WERI-Rb-1 (cell line): Measurements from ENCODE around the gene APBB1IP.

ENCODE experiments used
- DNase-seq: peaks from one replicate; pipeline ENCODE4 v3.0.0-alpha.2; 2020
- H3K27ac ChIP-seq: fragments of 250-450 bp; sonication (Bioruptor Pico); 2 replicates; pipeline ENCODE4 v1.5.1; 2020; ENCODE audit warnings: mild to moderate bottlenecking, moderate library complexity
- H3K27me3 ChIP-seq: fragments of 250-450 bp; sonication (Bioruptor Pico); 2 replicates; pipeline ENCODE4 v1.5.1; 2021; ENCODE audit warnings: mild to moderate bottlenecking, low read depth, moderate library complexity; ENCODE audit not compliant: insufficient read depth, severe bottlenecking
- H3K36me3 ChIP-seq: fragments of 250-450 bp; sonication (Bioruptor Pico); 2 replicates; pipeline ENCODE4 v1.5.1; 2020; ENCODE audit warnings: mild to moderate bottlenecking, moderate library complexity
- H3K4me3 ChIP-seq: 2 replicates; pipeline ENCODE4 v1.5.1; 2011; ENCODE audit warnings: low read depth, mild to moderate bottlenecking, control low read depth, low read length
- H3K9me3 ChIP-seq: fragments of 250-450 bp; sonication (Bioruptor Pico); 2 replicates; pipeline ENCODE4 v1.5.1; 2021; ENCODE audit warnings: mild to moderate bottlenecking, moderate library complexity; ENCODE audit not compliant: severe bottlenecking
- CTCF ChIP-seq: IDR thresholded peaks from 2 replicates; pipeline ENCODE4 v1.5.1; 2011; ENCODE audit warnings: low read depth, mild to moderate bottlenecking, control low read depth, inconsistent platforms, low read length

APBB1IP gene

GRCh38 chr10:26483554-26483953, 45.4 kb downstream of the APBB1IP start:
- H3K27me3 ChIP-seq = no peaks in the 10 kb centered on the region
- no peak for TF ChIP-seq CTCF
- H3K27ac ChIP-seq = no peak overlapping the region
- no peak overlapping the region for H3K4me3 ChIP-seq
- no peaks in the 10 kb centered on the region for H3K36me3 ChIP-seq
- H3K9me3 ChIP-seq = no peaks in the 10 kb centered on the region
- DNase-seq = no peak

GRCh38 chr10:26485150-26485941, 47.2 kb downstream of the APBB1IP start:
- Histone ChIP-seq H3K36me3 (no peaks in the 10 kb centered on the region), H3K27ac (no peak overlapping the region), H3K4me3 (no peak overlapping the region), H3K9me3 (no peaks in the 10 kb centered on the region), H3K27me3 (no peaks in the 10 kb centered on the region)
- TF ChIP-seq CTCF = no peak
- DNase-seq = no peak

GRCh38 chr10:26486304-26486703, 48.2 kb downstream of the APBB1IP start:
- DNase-seq = no peak
- no peak for TF ChIP-seq CTCF
- Histone ChIP-seq H3K4me3 (no peak overlapping the region), H3K27me3 (no peaks in the 10 kb centered on the region), H3K27ac (no peak overlapping the region), H3K9me3 (no peaks in the 10 kb centered on the region), H3K36me3 (no peaks in the 10 kb centered on the region)

- no peaks in the 10 kb centered on the region for H3K9me3 ChIP-seq
- H3K27ac ChIP-seq = no peak overlapping the region
- no peak overlapping the region for H3K4me3 ChIP-seq
- no peak for TF ChIP-seq CTCF
- H3K36me3 ChIP-seq = no peaks in the 10 kb centered on the region
- H3K27me3 ChIP-seq = no peaks in the 10 kb centered on the region
- no peak for DNase-seq
Observed at GRCh38 chr10:26486990-26487850, 49.1 kb downstream of the APBB1IP start.

- DNase-seq = no peak
- Histone ChIP-seq H3K27me3 (no peaks in the 10 kb centered on the region), H3K4me3 (no peak overlapping the region), H3K27ac (no peak overlapping the region), H3K9me3 (no peaks in the 10 kb centered on the region), H3K36me3 (no peaks in the 10 kb centered on the region)
- no peak for TF ChIP-seq CTCF
Observed at GRCh38 chr10:26488344-26488743, 50.2 kb downstream of the APBB1IP start.
